ENCODE results near the gene EXT2. TPM values are rescaled to one million over a fixed set of nuclear protein-coding genes. Genes with fewer than 3 reads are reported as not detected.

The EXT2 gene
- total RNA-seq, 2 donors from 2014 or later, result 16.9 to 28.9 TPM

DNA sequence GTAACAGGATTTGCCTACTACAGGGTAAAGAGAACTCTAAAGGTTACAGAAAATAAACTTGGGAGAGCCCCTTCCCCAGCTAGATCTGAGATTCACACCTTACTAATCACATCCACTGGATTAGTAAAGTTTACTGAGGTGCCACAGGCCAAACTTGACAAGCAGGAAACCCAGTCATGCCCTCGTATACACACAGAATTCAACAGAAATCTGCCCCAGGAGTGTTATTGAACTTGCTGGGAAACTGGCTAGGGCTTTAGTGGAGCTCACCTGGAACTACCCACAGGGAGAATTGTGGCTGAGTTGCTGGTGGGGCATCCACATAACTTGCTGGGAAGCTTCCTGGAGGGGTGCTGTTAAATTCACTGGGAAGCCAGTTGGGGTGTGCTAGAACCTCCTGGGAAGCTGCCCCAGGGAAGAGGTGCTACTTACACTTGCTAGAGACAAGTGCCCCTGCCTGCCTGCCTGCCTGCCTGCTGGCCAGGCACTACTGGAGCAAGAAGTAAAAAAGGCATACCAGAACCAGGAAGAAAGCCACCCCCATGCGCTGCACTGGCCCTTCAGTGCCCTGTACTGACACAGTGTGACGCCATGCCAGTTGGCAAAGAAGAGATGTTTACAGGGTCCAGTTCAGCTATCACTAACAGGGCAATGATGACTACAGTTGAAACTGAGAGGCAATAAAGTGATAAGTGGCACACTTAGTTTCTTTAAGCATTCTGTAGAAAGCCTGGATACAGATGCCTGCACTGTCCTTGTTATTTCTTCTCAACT, 108.0 kb downstream of the EXT2 start:
- no peak overlapping the region for H3K4me3 Mint-ChIP-seq
- no peak for ATAC-seq (replicated peaks)
- H3K27ac Mint-ChIP-seq, result peak overlapping the region; percentile 50
- no peaks in the 10 kb centered on the region for H3K27me3 Mint-ChIP-seq
- H3K9me3 Mint-ChIP-seq, result no peaks in the 10 kb centered on the region
- H3K36me3 Mint-ChIP-seq (ENCODE audit: low read depth), result peaks cover 79% of the 10 kb centered on the region
- no peaks in the 10 kb centered on the region for H3K4me1 Mint-ChIP-seq

DNA sequence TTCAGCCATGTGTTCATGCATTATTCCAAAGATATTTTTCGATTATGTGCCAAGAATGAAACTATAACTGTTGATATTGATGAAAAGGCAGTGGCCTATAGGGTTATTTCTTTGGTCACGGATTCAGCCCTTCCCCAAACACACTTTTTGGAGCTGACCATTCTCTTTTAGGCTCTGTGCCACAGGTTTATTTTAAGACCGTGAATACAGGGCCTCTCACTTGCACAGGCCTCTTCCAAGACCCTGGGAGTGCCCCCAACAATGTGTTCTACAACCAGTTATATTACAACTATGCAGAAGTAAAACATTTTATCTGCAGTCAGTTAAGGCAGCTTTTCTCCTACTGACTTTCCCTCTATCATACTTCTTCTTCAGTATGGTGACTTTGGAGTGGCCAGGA, 109.9 kb downstream of the EXT2 start:
- Mint-ChIP-seq H3K27me3 (no peaks in the 10 kb centered on the region), H3K36me3 (ENCODE audit: low read depth) (peaks cover 79% of the 10 kb centered on the region), H3K4me3 (no peak overlapping the region), H3K9me3 (peaks cover 3% of the 10 kb centered on the region), H3K4me1 (peaks cover 5% of the 10 kb centered on the region), H3K27ac (no peak overlapping the region)
- ATAC-seq (replicated peaks), result no peak

DNA sequence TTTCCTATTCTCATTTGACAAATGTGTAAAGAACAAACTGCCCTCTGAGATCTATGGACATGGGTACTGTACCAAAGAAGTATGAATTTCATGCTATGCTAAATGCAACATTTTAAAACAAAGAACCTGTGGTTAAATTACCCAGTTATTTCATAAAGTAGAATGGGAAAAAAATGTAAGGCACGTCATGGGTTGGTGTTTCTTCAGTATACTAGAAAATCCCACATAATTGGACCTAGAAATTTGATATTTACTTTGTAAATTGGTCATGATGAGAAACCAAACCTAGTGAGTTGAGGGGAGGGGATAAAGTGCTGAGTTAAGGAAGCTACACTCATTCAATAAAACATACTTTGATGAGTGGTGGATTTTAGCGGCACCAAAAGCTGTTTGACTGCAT, 110.4 kb downstream of the EXT2 start:
- H3K9me3 Mint-ChIP-seq, result peaks cover 3% of the 10 kb centered on the region
- no peak for ATAC-seq (replicated peaks)
- peaks cover 5% of the 10 kb centered on the region for H3K4me1 Mint-ChIP-seq
- no peak overlapping the region for H3K27ac Mint-ChIP-seq
- H3K36me3 Mint-ChIP-seq (ENCODE audit: low read depth), result peaks cover 79% of the 10 kb centered on the region
- H3K4me3 Mint-ChIP-seq, result no peak overlapping the region
- H3K27me3 Mint-ChIP-seq, result no peaks in the 10 kb centered on the region

DNA sequence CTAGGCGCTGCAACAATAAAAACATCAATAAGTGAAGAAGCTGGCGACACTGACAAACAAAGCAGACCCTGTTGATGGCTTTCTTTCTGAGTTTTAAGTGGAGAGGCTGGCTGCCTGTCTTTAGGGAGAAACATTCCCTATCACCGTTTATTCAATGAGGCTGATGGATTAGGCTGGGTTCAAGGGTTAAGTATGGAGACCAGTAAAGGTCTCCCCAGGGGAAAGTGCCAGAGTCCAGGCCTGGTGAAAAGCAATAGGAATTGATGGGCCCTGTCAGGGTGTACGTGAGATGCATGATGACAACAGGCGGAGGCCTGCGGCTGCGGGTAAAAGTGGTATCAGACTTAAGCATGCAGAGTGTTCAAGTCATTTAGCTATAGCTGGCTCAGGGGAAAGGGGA, 111.8 kb downstream of the EXT2 start:
- H3K27ac Mint-ChIP-seq, result no peak overlapping the region
- no peak overlapping the region for H3K4me3 Mint-ChIP-seq
- peaks cover 3% of the 10 kb centered on the region for H3K9me3 Mint-ChIP-seq
- H3K4me1 Mint-ChIP-seq, result peaks cover 5% of the 10 kb centered on the region
- peaks cover 75% of the 10 kb centered on the region for H3K36me3 Mint-ChIP-seq (ENCODE audit: low read depth)
- no peak for ATAC-seq (replicated peaks)
- H3K27me3 Mint-ChIP-seq, result no peaks in the 10 kb centered on the region

DNA sequence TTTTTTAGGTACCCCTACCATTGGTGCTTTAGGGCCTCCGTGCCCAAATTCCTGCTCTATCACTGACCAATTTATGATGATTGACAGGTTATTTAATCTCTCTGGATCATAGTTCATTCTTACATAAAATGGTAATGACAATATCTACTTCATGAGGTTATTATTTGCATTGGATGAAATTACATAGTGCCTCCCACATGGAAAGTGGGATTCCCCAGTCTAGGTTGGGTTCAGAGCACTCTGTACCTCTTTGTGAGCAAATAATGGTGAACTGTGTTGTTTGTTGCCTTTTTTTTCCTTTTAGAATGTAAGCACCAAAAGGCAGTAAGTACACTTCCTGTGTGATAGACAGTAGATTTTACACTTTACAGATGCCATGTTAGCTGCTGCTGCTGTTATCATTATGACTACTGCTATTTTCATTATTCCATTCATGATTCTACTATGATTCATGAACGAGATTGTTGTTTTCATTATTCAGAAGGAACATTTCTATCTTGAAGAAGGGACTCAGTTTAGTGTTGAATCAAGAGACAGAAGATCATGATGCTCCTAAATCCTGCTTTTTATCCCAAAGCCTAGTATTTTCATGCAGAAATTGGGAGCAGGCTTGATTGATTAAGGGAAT, 113.6 kb downstream of the EXT2 start:
- no peaks in the 10 kb centered on the region for H3K27me3 Mint-ChIP-seq
- H3K36me3 Mint-ChIP-seq (ENCODE audit: low read depth), result peaks cover 77% of the 10 kb centered on the region
- H3K27ac Mint-ChIP-seq, result peak overlapping the region; percentile 0
- ATAC-seq (replicated peaks), result peak; percentile 47
- H3K4me1 Mint-ChIP-seq, result peaks cover 10% of the 10 kb centered on the region
- H3K4me3 Mint-ChIP-seq, result no peak overlapping the region
- peaks cover 3% of the 10 kb centered on the region for H3K9me3 Mint-ChIP-seq

DNA sequence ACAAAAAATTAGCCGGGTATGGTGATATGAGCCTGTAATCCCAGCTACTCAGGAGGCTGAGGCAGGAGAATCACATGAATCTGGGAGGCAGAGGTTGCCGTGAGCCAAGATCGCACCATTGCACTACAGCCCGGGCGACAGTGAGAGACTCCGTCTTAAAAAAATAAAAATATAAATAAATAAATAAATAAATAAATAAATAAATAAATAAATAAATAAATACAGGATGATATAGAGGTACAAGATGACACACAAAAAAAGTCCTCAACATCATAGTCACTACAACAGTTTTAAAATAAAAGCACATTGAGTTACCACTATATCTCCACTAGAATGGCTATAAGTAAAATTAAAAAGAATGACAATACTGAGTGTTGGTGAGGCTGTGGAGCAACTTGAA, 116.7 kb downstream of the EXT2 start:
- H3K9me3 Mint-ChIP-seq, result peaks cover 3% of the 10 kb centered on the region
- H3K27me3 Mint-ChIP-seq, result no peaks in the 10 kb centered on the region
- peaks cover 53% of the 10 kb centered on the region for H3K36me3 Mint-ChIP-seq (ENCODE audit: low read depth)
- peaks cover 10% of the 10 kb centered on the region for H3K4me1 Mint-ChIP-seq
- no peak for ATAC-seq (replicated peaks)
- H3K4me3 Mint-ChIP-seq, result no peak overlapping the region
- no peak overlapping the region for H3K27ac Mint-ChIP-seq

DNA sequence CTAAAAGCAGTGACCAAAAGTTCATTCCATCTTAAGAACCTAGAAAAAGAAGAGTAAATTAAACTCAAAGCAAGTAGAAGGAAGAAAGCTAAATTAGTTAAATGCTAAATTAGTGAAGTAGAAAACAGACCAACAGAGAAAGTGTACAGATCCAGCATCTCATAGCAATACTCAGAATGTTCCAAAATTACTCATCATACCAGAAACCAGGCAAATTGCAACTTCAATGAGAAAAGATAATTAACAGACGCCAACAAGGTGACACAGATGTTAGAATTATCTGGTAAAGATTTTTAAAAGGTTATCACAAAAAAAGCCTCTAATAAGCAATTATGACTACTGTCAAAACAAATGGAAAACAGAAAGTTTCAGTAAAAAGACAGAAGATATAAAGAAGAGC, 117.7 kb downstream of the EXT2 start:
- peak; percentile 38 for ATAC-seq (replicated peaks)
- peaks cover 3% of the 10 kb centered on the region for H3K9me3 Mint-ChIP-seq
- H3K27me3 Mint-ChIP-seq, result no peaks in the 10 kb centered on the region
- H3K4me1 Mint-ChIP-seq, result peaks cover 10% of the 10 kb centered on the region
- H3K36me3 Mint-ChIP-seq (ENCODE audit: low read depth), result peaks cover 52% of the 10 kb centered on the region
- H3K27ac Mint-ChIP-seq, result no peak overlapping the region
- no peak overlapping the region for H3K4me3 Mint-ChIP-seq

DNA sequence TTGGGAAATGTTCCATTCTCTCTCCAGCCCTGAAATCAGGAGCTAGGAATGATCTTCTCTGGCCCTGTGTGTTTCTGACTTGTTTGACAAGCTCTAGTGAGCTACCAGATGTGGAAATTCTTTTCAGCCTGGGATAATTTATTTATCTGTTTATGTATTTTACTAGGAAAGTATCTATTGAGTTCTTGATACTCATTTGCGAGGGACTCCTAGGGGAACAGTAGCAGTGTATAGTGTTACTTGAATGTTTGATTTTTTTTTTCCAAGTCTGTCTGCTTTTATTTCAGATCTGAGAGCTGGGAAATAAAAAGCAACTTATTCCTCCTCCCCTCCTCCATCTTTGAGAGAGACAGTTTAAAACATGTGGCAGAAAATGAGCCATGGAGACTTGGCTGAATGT, 122.0 kb downstream of the EXT2 start:
- Mint-ChIP-seq H3K9me3 (no peaks in the 10 kb centered on the region), H3K36me3 (ENCODE audit: low read depth) (peaks cover 32% of the 10 kb centered on the region), H3K4me3 (no peak overlapping the region), H3K27me3 (no peaks in the 10 kb centered on the region), H3K4me1 (peaks cover 5% of the 10 kb centered on the region), H3K27ac (no peak overlapping the region)
- no peak for ATAC-seq (replicated peaks)

DNA sequence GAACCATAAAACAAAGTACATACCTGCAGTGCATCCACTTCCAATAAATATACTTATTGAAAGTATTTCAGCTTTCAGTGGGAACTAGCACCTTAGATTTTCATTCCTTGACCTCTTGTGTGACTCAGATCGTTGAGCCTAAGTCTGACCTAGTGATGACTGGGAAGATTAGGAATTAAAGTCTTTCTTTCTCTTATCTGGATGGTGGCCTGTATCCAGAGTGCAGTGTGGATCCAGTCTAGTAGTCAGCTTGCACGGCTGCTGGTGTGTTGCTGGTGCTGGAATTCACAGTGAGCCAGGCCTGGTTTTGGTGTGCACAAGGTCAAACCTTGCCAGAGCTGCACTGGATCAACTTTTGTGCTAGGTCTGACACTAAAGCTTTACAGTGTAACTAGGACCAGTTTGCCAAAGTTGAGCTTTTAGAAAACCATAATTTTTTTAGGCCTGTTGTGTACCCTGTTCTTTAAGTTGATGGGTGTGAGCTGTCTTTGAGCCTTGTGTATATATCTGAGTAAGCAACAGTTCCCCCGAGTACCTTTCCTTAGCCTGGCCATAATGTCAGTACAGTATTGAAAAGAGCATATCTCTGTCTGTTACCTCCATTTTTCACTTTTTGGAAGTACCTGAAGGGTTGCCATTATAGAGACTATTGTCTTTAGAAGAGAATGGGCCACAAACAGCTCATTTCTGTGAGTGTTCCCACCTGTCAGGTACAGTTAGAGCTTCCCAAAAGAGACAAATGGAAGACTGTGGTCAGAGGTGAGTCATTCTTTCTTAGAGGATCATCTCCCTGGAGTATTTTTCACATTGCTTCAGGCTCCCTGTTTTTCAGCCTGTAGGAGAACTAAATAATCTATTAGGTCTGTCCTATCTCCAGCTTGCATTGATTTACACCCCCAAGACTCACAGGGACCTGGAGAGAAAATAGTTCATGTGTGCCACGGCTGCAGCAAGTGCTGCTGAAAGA, 124.6 kb downstream of the EXT2 start:
- Mint-ChIP-seq H3K27me3 (no peaks in the 10 kb centered on the region), H3K4me3 (no peak overlapping the region), H3K4me1 (no peaks in the 10 kb centered on the region), H3K9me3 (no peaks in the 10 kb centered on the region), H3K27ac (no peak overlapping the region), H3K36me3 (ENCODE audit: low read depth) (peaks cover 29% of the 10 kb centered on the region)
- no peak for ATAC-seq (replicated peaks)

DNA sequence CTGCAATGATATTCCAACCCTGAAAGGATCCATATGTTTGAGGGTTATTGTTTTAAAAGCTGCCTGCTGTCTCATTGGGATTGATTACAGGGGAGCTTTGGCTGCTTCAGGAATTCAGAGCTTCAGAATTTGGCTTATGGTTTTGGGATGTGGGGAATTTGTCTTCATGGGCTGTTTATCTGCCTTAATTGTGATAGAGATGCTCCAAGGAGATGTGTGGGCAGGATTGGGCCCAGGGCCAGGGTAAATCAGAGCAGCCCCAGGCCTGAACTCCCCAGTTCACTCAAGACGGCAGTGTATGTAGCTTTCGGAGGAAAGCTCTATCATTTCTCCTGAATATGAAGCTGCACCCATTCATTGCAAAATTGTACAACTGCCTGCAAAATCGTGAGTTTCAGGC, 126.0 kb downstream of the EXT2 start:
- H3K4me3 Mint-ChIP-seq, result no peak overlapping the region
- no peak for ATAC-seq (replicated peaks)
- H3K27me3 Mint-ChIP-seq, result no peaks in the 10 kb centered on the region
- no peaks in the 10 kb centered on the region for H3K9me3 Mint-ChIP-seq
- no peaks in the 10 kb centered on the region for H3K4me1 Mint-ChIP-seq
- H3K27ac Mint-ChIP-seq, result no peak overlapping the region
- H3K36me3 Mint-ChIP-seq (ENCODE audit: low read depth), result peaks cover 29% of the 10 kb centered on the region

DNA sequence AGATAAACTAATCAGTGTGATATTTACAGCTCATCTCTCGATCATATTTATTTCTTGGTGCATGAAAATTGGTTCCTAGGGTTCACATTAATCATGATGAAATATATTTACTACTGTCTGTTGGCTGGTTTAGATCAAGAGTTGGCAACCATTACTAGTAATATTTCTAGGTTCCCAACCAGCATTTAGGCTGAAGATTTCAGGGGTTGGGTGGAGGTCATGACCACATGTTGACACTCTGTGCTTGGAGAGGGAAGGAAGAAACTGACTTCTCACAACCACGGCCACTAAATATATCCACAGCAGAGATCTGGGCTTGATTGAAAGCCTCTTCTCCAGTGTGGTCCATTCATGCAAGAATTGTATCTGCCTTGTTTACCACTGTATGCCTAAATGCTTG, 126.5 kb downstream of the EXT2 start:
- Mint-ChIP-seq H3K27me3 (no peaks in the 10 kb centered on the region), H3K36me3 (ENCODE audit: low read depth) (peaks cover 29% of the 10 kb centered on the region), H3K4me3 (no peak overlapping the region), H3K27ac (no peak overlapping the region), H3K4me1 (no peaks in the 10 kb centered on the region), H3K9me3 (no peaks in the 10 kb centered on the region)
- ATAC-seq (replicated peaks), result no peak

DNA sequence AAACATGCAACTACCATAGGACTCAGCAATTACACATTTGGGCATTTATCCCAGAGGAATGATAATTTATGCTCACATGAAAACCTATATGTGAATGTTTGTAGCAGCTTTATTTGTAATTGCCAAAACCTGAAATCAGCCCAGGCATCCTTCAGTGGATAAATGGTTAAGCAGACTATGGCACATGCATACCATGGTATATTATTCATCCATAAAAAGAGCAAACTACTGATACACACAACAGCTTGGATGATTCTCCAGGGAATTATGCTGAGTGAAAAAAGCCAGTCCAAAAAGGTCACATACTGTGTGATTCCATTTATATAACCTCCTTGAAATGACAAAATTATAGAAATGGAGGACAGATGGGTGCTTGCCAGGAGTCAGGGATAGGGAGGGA, 127.8 kb downstream of the EXT2 start:
- H3K4me1 Mint-ChIP-seq, result no peaks in the 10 kb centered on the region
- H3K27me3 Mint-ChIP-seq, result no peaks in the 10 kb centered on the region
- no peaks in the 10 kb centered on the region for H3K9me3 Mint-ChIP-seq

DNA sequence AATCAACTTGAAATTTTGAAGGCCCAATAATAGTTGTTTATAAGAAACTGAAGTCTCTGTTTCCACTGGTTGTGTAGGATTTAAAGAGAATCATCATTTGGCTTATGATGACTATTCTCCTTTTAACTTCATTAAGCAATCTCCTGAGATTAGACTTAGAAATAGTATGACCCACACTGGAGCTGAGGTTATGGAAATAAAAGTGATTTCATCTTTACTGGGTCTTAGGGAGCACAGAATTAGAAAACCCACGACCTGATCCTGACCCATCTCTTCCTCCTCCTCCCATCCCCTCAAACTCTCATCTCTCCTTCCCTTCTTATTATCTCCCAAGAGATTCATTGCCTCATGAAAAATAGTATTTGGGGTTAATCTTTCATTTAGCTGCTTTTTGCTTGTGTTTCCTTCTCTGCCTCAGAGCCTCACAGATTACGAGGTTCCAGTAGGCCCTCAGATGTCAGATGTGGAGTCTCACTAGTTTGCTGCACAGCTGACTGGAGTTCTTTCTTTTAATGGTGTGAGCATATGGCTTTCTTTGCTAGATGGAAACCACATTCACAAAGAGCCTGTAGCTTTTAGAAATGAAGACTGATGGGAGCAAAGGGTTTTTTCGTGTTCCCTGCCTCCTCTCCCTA, 129.5 kb downstream of the EXT2 start:
- H3K9me3 Mint-ChIP-seq, result no peaks in the 10 kb centered on the region
- ATAC-seq (replicated peaks), result no peak
- no peak overlapping the region for H3K4me3 Mint-ChIP-seq
- H3K36me3 Mint-ChIP-seq (ENCODE audit: low read depth), result peaks cover 16% of the 10 kb centered on the region
- H3K27ac Mint-ChIP-seq, result no peak overlapping the region
- H3K27me3 Mint-ChIP-seq, result no peaks in the 10 kb centered on the region
- no peaks in the 10 kb centered on the region for H3K4me1 Mint-ChIP-seq

More for the DNA sequence above, 127.8 kb downstream of the EXT2 start:
- no peak overlapping the region for H3K4me3 Mint-ChIP-seq
- H3K27ac Mint-ChIP-seq, result no peak overlapping the region
- peaks cover 20% of the 10 kb centered on the region for H3K36me3 Mint-ChIP-seq (ENCODE audit: low read depth)
- ATAC-seq (replicated peaks), result no peak

DNA sequence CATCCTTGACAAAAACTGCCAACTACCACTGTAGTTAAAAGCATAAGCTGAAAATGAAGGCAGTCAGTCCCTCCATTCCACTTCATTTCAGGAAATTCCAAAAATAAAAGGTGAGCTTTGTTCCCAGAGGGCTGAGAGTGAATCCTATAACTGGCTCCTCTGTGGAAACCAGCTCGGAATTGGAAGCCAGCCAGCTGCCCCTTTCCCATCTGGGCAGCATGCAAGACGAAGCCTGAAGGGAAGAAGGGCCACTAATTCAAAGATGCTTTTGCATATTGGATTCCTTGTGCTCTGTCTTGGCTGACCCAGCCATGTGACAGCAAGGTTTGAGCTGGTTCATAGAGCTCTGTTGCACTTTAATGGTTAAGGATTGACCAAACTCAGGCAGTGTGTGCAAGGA, 131.0 kb downstream of the EXT2 start:
- Mint-ChIP-seq H3K4me1 (no peaks in the 10 kb centered on the region), H3K27me3 (no peaks in the 10 kb centered on the region), H3K36me3 (ENCODE audit: low read depth) (peaks cover 9% of the 10 kb centered on the region), H3K27ac (no peak overlapping the region), H3K4me3 (no peak overlapping the region), H3K9me3 (no peaks in the 10 kb centered on the region)
- ATAC-seq (replicated peaks), result no peak

All from activated T-helper 17 cell treated with anti-CD3 and anti-CD28 coated beads, Interleukin-2, amount 50 U/mL, for 72 hours (primary cell).